RWPE1 (cell line): ENCODE results near the gene DENND1A.

Experiments
- CTCF ChIA-PET: fragments of 350-600 bp; sonication (Branson Sonifier 250); formaldehyde crosslinking; extraction: SDS; loops from one replicate; lab custom pipeline; 2021; lab: Yijun Ruan, JAX
- POLR2A ChIA-PET: fragments of 400-600 bp; formaldehyde crosslinking; extraction: SDS; loops from one replicate; lab custom pipeline; 2020; ENCODE audit warnings: antibody characterized with exemption; ENCODE audit not compliant: low non-redundant PET; lab: Yijun Ruan, JAX
- DNase-seq: peaks from one replicate; pipeline ENCODE4 v3.0.0; 2012; ENCODE audit warnings: low spot score
- H3K27ac ChIP-seq: fragments of 450-650 bp; 2 replicates; pipeline ENCODE4 v1.5.1; 2017
- CTCF ChIP-seq: fragments of 450-650 bp; conservative IDR thresholded peaks from 2 replicates; pipeline ENCODE4 v1.5.1; 2017; ENCODE audit warnings: low read depth, mild to moderate bottlenecking

Gene DENND1A

GRCh38 chr9:123509646-123510045 lies 420.3 kb downstream of the DENND1A start:
- no peak for DNase-seq
- CTCF ChIA-PET: no interaction called here
- no peak overlapping the region for H3K27ac ChIP-seq
- no peak for TF ChIP-seq CTCF
- POLR2A ChIA-PET: no interaction called here

- POLR2A ChIA-PET: no interaction called here
- CTCF ChIA-PET: interaction anchor here (0.5 kb wide), 1 partner anchor 549 kb away, joined by 3 read pairs; no protein-coding TSS in a partner anchor
- H3K27ac ChIP-seq: no peak overlapping the region
- no peak for DNase-seq
- TF ChIP-seq CTCF: no peak
These were observed 421.9 kb downstream of the DENND1A start for GRCh38 chr9:123508048-123508447.

- DNase-seq: no peak
- POLR2A ChIA-PET: no interaction called here
- no peak for TF ChIP-seq CTCF
- CTCF ChIA-PET: no interaction called here
- no peak overlapping the region for H3K27ac ChIP-seq
These were observed 424.4 kb downstream of the DENND1A start for GRCh38 chr9:123505496-123505895.

- no peak for TF ChIP-seq CTCF
- CTCF ChIA-PET: no interaction called here
- no peak overlapping the region for H3K27ac ChIP-seq
- DNase-seq: no peak
- POLR2A ChIA-PET: no interaction called here
These were observed 429.6 kb downstream of the DENND1A start for GRCh38 chr9:123500336-123500735.

- ChIA-PET CTCF (no interaction called here), POLR2A (no interaction called here)
- no peak for TF ChIP-seq CTCF
- DNase-seq: no peak
- no peak overlapping the region for H3K27ac ChIP-seq
These were observed 432.1 kb downstream of the DENND1A start for GRCh38 chr9:123497830-123498229.

- no peak for DNase-seq
- no peak overlapping the region for H3K27ac ChIP-seq
- TF ChIP-seq CTCF: no peak
- ChIA-PET POLR2A (no interaction called here), CTCF (no interaction called here)
These were observed 434.2 kb downstream of the DENND1A start for GRCh38 chr9:123495731-123496130.
